ENCODE data around the gene TNIK. TPM values are rescaled to one million over a fixed set of nuclear protein-coding genes. Genes with fewer than 3 reads are reported as not detected.
A peak's percentile ranks its signal among the peaks of the same experiment; 100 is the strongest.

TNIK gene
- total and polyA plus RNA-seq, 2 of the 4 experiments (the other 2 are of a cell fraction) = 3.4 to 6.3 TPM

GRCh38 chr3:171283183-171283847 lies 176.9 kb downstream of the TNIK start:
- no peak overlapping the region for H3K4me3 ChIP-seq (ENCODE audit: insufficient read depth, low read depth, low read length)
- no peaks in the 10 kb centered on the region for H3K36me3 ChIP-seq (ENCODE audit: control insufficient read depth, insufficient read depth, low read length)
- H3K23ac ChIP-seq (ENCODE audit: low read depth, low read length) = no peak overlapping the region; the same call in 1 of the 2 replicates
- no peak overlapping the region for H3K27ac ChIP-seq (ENCODE audit: insufficient read depth, low read length)
- peak overlapping the region; percentile 50 for H4K91ac ChIP-seq (ENCODE audit: insufficient read depth, low read depth, low read length)
- in situ Hi-C loops (cut with MboI; ENCODE audit: low sequenced_read_pairs) (no loop called here), dilution Hi-C loops (cut with HindIII; ENCODE audit: low sequenced_read_pairs, unreplicated experiment) (no loop called here), intact Hi-C loops (cut with micrococcal nuclease) (no loop called here)
- H2AK9ac ChIP-seq (replicated peaks; ENCODE audit: low read depth, low read length, poor library complexity) = no peak overlapping the region
- ChIA-PET POLR2A (ENCODE audit: unreplicated experiment) (no interaction called here), CTCF (interaction anchor here (0.6 kb wide), 1 partner anchor 20 kb away, joined by 3 read pairs; no protein-coding TSS in a partner anchor)
- ATAC-seq (ENCODE audit: low read depth) = no peak
- H3K79me1 ChIP-seq (ENCODE audit: low read depth in 1 of 2, low read length in 2 of 2) = no peaks in the 10 kb centered on the region
- peak overlapping the region; percentile 1 for H2BK5ac ChIP-seq (ENCODE audit: low read depth, low read length, poor library complexity, severe bottlenecking)
- H3K27me3 ChIP-seq (ENCODE audit: control insufficient read depth, insufficient read depth, low read length) = no peaks in the 10 kb centered on the region; the same call in 1 of the 2 replicates
- H4K5ac ChIP-seq (ENCODE audit: low read depth, low read length) = peak overlapping the region; percentile 68
- H3K14ac ChIP-seq (replicated peaks; ENCODE audit: low read depth, low read length) = peak overlapping the region; percentile 48
- peak overlapping the region; percentile 82; the same call in 1 of the 2 replicates for H2BK120ac ChIP-seq (ENCODE audit: low read depth, low read length)
- 88% methylated on average over 1 of the region's 6 CpGs; no CpG with 5 or more reads in 1 of the 2 experiments for WGBS, 2 experiments (ENCODE audit: extremely low coverage in 2 of 2, insufficient read length in 1 of 2)
- peaks cover 9% of the 10 kb centered on the region for H3K4me1 ChIP-seq (ENCODE audit: control insufficient read depth, insufficient read depth, low read length)
- peak overlapping the region; percentile 85 for H3K18ac ChIP-seq (ENCODE audit: low read depth, low read length)
- BruUV-seq (replicated peaks) = no TSS peak
- no peaks in the 10 kb centered on the region for H4K20me1 ChIP-seq (ENCODE audit: insufficient read depth, low read length)
- H2AFZ ChIP-seq (replicated peaks; ENCODE audit: low read length, poor library complexity) = no peak overlapping the region
- peak overlapping the region in 1 of 2 experiments; percentile 24; a peak in 1 of 4 replicates for H4K8ac ChIP-seq (ENCODE audit: low read depth in 2 of 2, low read length in 2 of 2)
- H3K4ac ChIP-seq (ENCODE audit: low read depth, low read length) = peak overlapping the region; percentile 34
- no peaks in the 10 kb centered on the region for H3K9me3 ChIP-seq (ENCODE audit: control insufficient read depth, insufficient read depth, low read length)
- peak overlapping the region; percentile 24; the same call in 1 of the 3 replicates for H2BK15ac ChIP-seq (ENCODE audit: low read depth, low read length)
- peak overlapping the region; percentile 80 for H2AK5ac ChIP-seq (ENCODE audit: low read depth, low read length)
- H3K56ac ChIP-seq (ENCODE audit: extremely low read depth, insufficient read depth, low read length) = no peak overlapping the region
- peak overlapping the region; percentile 90 for H2BK20ac ChIP-seq (ENCODE audit: low read depth, low read length)
- no peak for DNase-seq
- H3K9me1 ChIP-seq (ENCODE audit: insufficient read depth, low read length) = no peaks in the 10 kb centered on the region; the same call in 1 of the 2 replicates
- no peak overlapping the region for H3K4me2 ChIP-seq (ENCODE audit: low read depth, low read length)
- H3K9ac ChIP-seq (ENCODE audit: low read depth, low read length) = no peak overlapping the region
- no peak for TF ChIP-seq MAFK (IDR thresholded peaks at IDR 0.05; ENCODE audit: low read depth, low read length)
- no peak for TF ChIP-seq RCOR1 (IDR thresholded peaks at IDR 0.05; ENCODE audit: insufficient replicate concordance, low read length)
- TF ChIP-seq SMC3 (IDR thresholded peaks at IDR 0.05; ENCODE audit: low read depth, low read length) = no peak
- no peak for TF ChIP-seq RFX5 (IDR thresholded peaks at IDR 0.05; ENCODE audit: low read depth, low read length)
- TF ChIP-seq, protein P1, sequence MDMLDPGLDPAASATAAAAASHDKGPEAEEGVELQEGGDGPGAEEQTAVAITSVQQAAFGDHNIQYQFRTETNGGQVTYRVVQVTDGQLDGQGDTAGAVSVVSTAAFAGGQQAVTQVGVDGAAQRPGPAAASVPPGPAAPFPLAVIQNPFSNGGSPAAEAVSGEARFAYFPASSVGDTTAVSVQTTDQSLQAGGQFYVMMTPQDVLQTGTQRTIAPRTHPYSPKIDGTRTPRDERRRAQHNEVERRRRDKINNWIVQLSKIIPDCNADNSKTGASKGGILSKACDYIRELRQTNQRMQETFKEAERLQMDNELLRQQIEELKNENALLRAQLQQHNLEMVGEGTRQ (IDR thresholded peaks at IDR 0.05; ENCODE audit: low read depth, low read length) = no peak
- TF ChIP-seq POLR2A (IDR thresholded peaks at IDR 0.05; ENCODE audit: low read depth, low read length) = no peak
- TF ChIP-seq BHLHE40 (IDR thresholded peaks at IDR 0.05; ENCODE audit: low read depth, low read length) = no peak
- TF ChIP-seq MXI1 (IDR thresholded peaks at IDR 0.05; ENCODE audit: borderline replicate concordance, low read depth, low read length) = no peak
- TF ChIP-seq NFE2L2 (IDR thresholded peaks at IDR 0.05; ENCODE audit: low read depth, low read length) = no peak
- TF ChIP-seq FOS (IDR thresholded peaks at IDR 0.05; ENCODE audit: low read depth, low read length) = no peak
- no peak for TF ChIP-seq CEBPB (IDR thresholded peaks at IDR 0.05; ENCODE audit: low read depth, low read length)
- TF ChIP-seq RAD21 (IDR thresholded peaks at IDR 0.05; ENCODE audit: low read length) = no peak
- no peak for TF ChIP-seq CHD1 (IDR thresholded peaks at IDR 0.05; ENCODE audit: low read depth, low read length)
- no peak for TF ChIP-seq CTCF (conservative IDR thresholded peaks at IDR 0.05; ENCODE audit: low read depth, low read length)
- no peak for TF ChIP-seq MAZ (IDR thresholded peaks at IDR 0.05; ENCODE audit: borderline replicate concordance, low read depth, low read length)

Measured in IMR-90 (cell line).